GM23338 (cell line): ENCODE results near the gene S100A6. TPM values are rescaled to one million over a fixed set of nuclear protein-coding genes. Genes with fewer than 3 reads are reported as not detected.

ENCODE experiments used
- EZH2 ChIP-seq: fragments of 200-600 bp; sonication (generic); IDR thresholded peaks from one replicate; pipeline ENCODE4 v1.8.0; 2017; ENCODE audit warnings: antibody characterized with exemption, mild to moderate bottlenecking, low read depth; ENCODE audit not compliant: unreplicated experiment
- JUNB ChIP-seq: IDR thresholded peaks from one replicate; pipeline ENCODE4 v1.6.1; 2016; ENCODE audit warnings: antibody characterized with exemption; ENCODE audit not compliant: unreplicated experiment
- REST ChIP-seq: IDR thresholded peaks from one replicate; pipeline ENCODE4 v1.6.1; 2018; ENCODE audit warnings: antibody characterized with exemption; ENCODE audit not compliant: unreplicated experiment
- ZNF331 ChIP-seq: fragments of 250-450 bp; sonication (Bioruptor Pico); IDR thresholded peaks from 2 replicates; pipeline ENCODE4 v1.5.0; 2020; ENCODE audit warnings: low read depth, mild to moderate bottlenecking, moderate library complexity
- ZNF462 ChIP-seq: fragments of 250-450 bp; sonication (Bioruptor Pico); IDR thresholded peaks from 2 replicates; pipeline ENCODE4 v1.5.0; 2020; ENCODE audit warnings: mild to moderate bottlenecking, moderate library complexity
- polyA plus RNA-seq: library from polyadenylated mRNA; unstranded; fragments of >200 nt; fragmentation: Nextera tagmentation; extraction: Ambion mirVana; gene quantifications from 2 replicates; pipeline ENCODE4 v1.2.1, GENCODE V29; 2016
- total RNA-seq: library from RNA; depleted of rRNA; stranded (reverse); fragments of >200 nt; shearing (Covaris generic); gene quantifications from 2 replicates; pipeline ENCODE4 v1.2.3, GENCODE V29; 2014; rRNA removed
- TF ChIP-seq, protein P1 (sequence below): IDR thresholded peaks from 2 replicates; pipeline ENCODE4 v1.6.1; 2016; ENCODE audit warnings: antibody characterized with exemption

The S100A6 gene
- total and polyA plus RNA-seq, 2 experiments from 2014 or later: 7.3 to 77.5 TPM

- TF ChIP-seq ZNF462 (CRISPR knock-in tag) (no peak), REST (no peak), EZH2 (no peak), ZNF331 (CRISPR knock-in tag) (no peak), JUNB (no peak)
- TF ChIP-seq, protein P1, sequence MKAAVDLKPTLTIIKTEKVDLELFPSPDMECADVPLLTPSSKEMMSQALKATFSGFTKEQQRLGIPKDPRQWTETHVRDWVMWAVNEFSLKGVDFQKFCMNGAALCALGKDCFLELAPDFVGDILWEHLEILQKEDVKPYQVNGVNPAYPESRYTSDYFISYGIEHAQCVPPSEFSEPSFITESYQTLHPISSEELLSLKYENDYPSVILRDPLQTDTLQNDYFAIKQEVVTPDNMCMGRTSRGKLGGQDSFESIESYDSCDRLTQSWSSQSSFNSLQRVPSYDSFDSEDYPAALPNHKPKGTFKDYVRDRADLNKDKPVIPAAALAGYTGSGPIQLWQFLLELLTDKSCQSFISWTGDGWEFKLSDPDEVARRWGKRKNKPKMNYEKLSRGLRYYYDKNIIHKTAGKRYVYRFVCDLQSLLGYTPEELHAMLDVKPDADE: no peak
Measured at GRCh38 chr1:153485863-153486262, 49.9 kb downstream of the S100A6 start (continued).

Other genes with a start within 250 kb of the S100A6 start
- not detected in 2 replicates for gene PGLYRP3, start 223.0 kb downstream of the S100A6 start, total RNA-seq
- gene PGLYRP3, start 223.0 kb downstream of the S100A6 start, polyA plus RNA-seq: not detected in 2 replicates
- not detected in 2 replicates for gene PGLYRP4, start 187.2 kb downstream of the S100A6 start, total RNA-seq
- not detected in 2 replicates for gene PGLYRP4, start 187.2 kb downstream of the S100A6 start, polyA plus RNA-seq
- not detected in 2 replicates for gene S100A9, start 178.1 kb downstream of the S100A6 start, total RNA-seq
- gene S100A9, start 178.1 kb downstream of the S100A6 start, polyA plus RNA-seq: not detected in 2 replicates
- not detected in 2 replicates for gene S100A12, start 160.4 kb downstream of the S100A6 start, total RNA-seq
- gene S100A12, start 160.4 kb downstream of the S100A6 start, polyA plus RNA-seq: not detected in 2 replicates
- not detected in 2 replicates for gene S100A8, start 144.9 kb downstream of the S100A6 start, total RNA-seq
- not detected in 2 replicates for gene S100A8, start 144.9 kb downstream of the S100A6 start, polyA plus RNA-seq
- not detected in 2 replicates for gene S100A7A, start 119.5 kb downstream of the S100A6 start, total RNA-seq
- not detected in 2 replicates for gene S100A7A, start 119.5 kb downstream of the S100A6 start, polyA plus RNA-seq
- not detected in 2 replicates for gene S100A7, start 75.3 kb downstream of the S100A6 start, total RNA-seq
- gene S100A7, start 75.3 kb downstream of the S100A6 start, polyA plus RNA-seq: not detected in 2 replicates
- not detected in 2 replicates for gene S100A5, start 4.9 kb upstream of the S100A6 start, total RNA-seq
- gene S100A5, start 4.9 kb upstream of the S100A6 start, polyA plus RNA-seq: 0.47 TPM in 1 of 2 replicates, not detected in the other
- 8.2 and 14.2 TPM in 2 replicates for gene S100A4, start 9.8 kb upstream of the S100A6 start, total RNA-seq
- gene S100A4, start 9.8 kb upstream of the S100A6 start, polyA plus RNA-seq: 34.6 and 36.0 TPM in 2 replicates
- gene S100A3, start 13.3 kb upstream of the S100A6 start, total RNA-seq: not detected in 2 replicates
- gene S100A3, start 13.3 kb upstream of the S100A6 start, polyA plus RNA-seq: not detected in 2 replicates
- 0.66 TPM in 1 of 2 replicates, not detected in the other for gene S100A2, start 29.9 kb upstream of the S100A6 start, total RNA-seq
- gene S100A2, start 29.9 kb upstream of the S100A6 start, polyA plus RNA-seq: 0.89 and 1.1 TPM in 2 replicates
- gene S100A16, start 77.1 kb upstream of the S100A6 start, total RNA-seq: 10.6 and 20.4 TPM in 2 replicates
- gene S100A16, start 77.1 kb upstream of the S100A6 start, polyA plus RNA-seq: 10.5 and 13.0 TPM in 2 replicates
- 0.28 TPM in 1 of 2 replicates, not detected in the other for gene S100A14, start 80.3 kb upstream of the S100A6 start, total RNA-seq
- 0.53 and 0.64 TPM in 2 replicates for gene S100A14, start 80.3 kb upstream of the S100A6 start, polyA plus RNA-seq
- gene S100A13, start 91.5 kb upstream of the S100A6 start, total RNA-seq: 32.7 and 35.3 TPM in 2 replicates
- gene S100A13, start 91.5 kb upstream of the S100A6 start, polyA plus RNA-seq: 165 and 182 TPM in 2 replicates
- gene S100A1, start 92.4 kb upstream of the S100A6 start, total RNA-seq: 0.66 TPM in 1 of 2 replicates, not detected in the other
- gene S100A1, start 92.4 kb upstream of the S100A6 start, polyA plus RNA-seq: 0.13 TPM in 1 of 2 replicates, not detected in the other
- gene CHTOP, start 98.1 kb upstream of the S100A6 start, total RNA-seq: 68.9 and 73.4 TPM in 2 replicates
- gene CHTOP, start 98.1 kb upstream of the S100A6 start, polyA plus RNA-seq: 86.6 and 97.8 TPM in 2 replicates
- 25.6 and 28.1 TPM in 2 replicates for gene SNAPIN, start 122.7 kb upstream of the S100A6 start, total RNA-seq
- gene SNAPIN, start 122.7 kb upstream of the S100A6 start, polyA plus RNA-seq: 43.7 and 48.5 TPM in 2 replicates
- gene ILF2, start 135.0 kb upstream of the S100A6 start, total RNA-seq: 314 and 337 TPM in 2 replicates
- gene ILF2, start 135.0 kb upstream of the S100A6 start, polyA plus RNA-seq: 204 and 214 TPM in 2 replicates
- 8.5 and 9.0 TPM in 2 replicates for gene NPR1, start 142.7 kb upstream of the S100A6 start, total RNA-seq
- gene NPR1, start 142.7 kb upstream of the S100A6 start, polyA plus RNA-seq: 3.3 and 3.7 TPM in 2 replicates
- gene INTS3, start 192.1 kb upstream of the S100A6 start, total RNA-seq: 51.3 and 51.5 TPM in 2 replicates
- 21.5 and 22.7 TPM in 2 replicates for gene INTS3, start 192.1 kb upstream of the S100A6 start, polyA plus RNA-seq
- gene SLC27A3, start 239.4 kb upstream of the S100A6 start, total RNA-seq: 18.8 and 24.2 TPM in 2 replicates
- gene SLC27A3, start 239.4 kb upstream of the S100A6 start, polyA plus RNA-seq: 26.3 and 27.1 TPM in 2 replicates